ENCODE results near the gene GIT2. TPM values are rescaled to one million over a fixed set of nuclear protein-coding genes. Genes with fewer than 3 reads are reported as not detected.
A peak's percentile ranks its signal among the peaks of the same experiment; 100 is the strongest.

The GIT2 gene
- total RNA-seq, 3 donors from 2014 or later = 41.3 to 53.1 (median 42.6) TPM

- peaks cover 4% of the 10 kb centered on the region for H3K36me3 ChIP-seq
- H3K9me3 ChIP-seq = no peaks in the 10 kb centered on the region
- intact Hi-C loops (cut with DNase I; ENCODE audit: low total_unique reads) = no loop called here
- H3K4me3 ChIP-seq = no peak overlapping the region
- TF ChIP-seq CTCF (IDR thresholded peaks at IDR 0.05) (no peak), POLR2AphosphoS5 (IDR thresholded peaks at IDR 0.05) (no peak), POLR2A (IDR thresholded peaks at IDR 0.05) (no peak)
- H3K27me3 ChIP-seq = no peaks in the 10 kb centered on the region
- H3K4me1 ChIP-seq = no peaks in the 10 kb centered on the region
- DNase-seq (ENCODE audit: low spot score in 2 of 2) = no peak
- H3K27ac ChIP-seq = no peak overlapping the region
These were observed 47.8 kb downstream of the GIT2 start for GRCh38 chr12:109948368-109948767.

GRCh38 chr12:109947521-109947920, 48.6 kb downstream of the GIT2 start:
- no peak for TF ChIP-seq POLR2A (IDR thresholded peaks at IDR 0.05)
- Histone ChIP-seq H3K4me1 (no peaks in the 10 kb centered on the region), H3K36me3 (no peaks in the 10 kb centered on the region), H3K4me3 (no peak overlapping the region), H3K9me3 (no peaks in the 10 kb centered on the region), H3K27me3 (no peaks in the 10 kb centered on the region), H3K27ac (peak overlapping the region in 1 of 2 donors; percentile 45)
- intact Hi-C loops (cut with DNase I; ENCODE audit: low total_unique reads) = no loop called here
- no peak for DNase-seq (ENCODE audit: low spot score in 2 of 2)

- Histone ChIP-seq H3K27ac (peak overlapping the region; percentile 6 to 45), H3K27me3 (no peaks in the 10 kb centered on the region), H3K9me3 (no peaks in the 10 kb centered on the region), H3K4me1 (no peaks in the 10 kb centered on the region), H3K36me3 (no peaks in the 10 kb centered on the region), H3K4me3 (no peak overlapping the region)
- TF ChIP-seq POLR2AphosphoS5 (IDR thresholded peaks at IDR 0.05) = no peak
- TF ChIP-seq POLR2A (IDR thresholded peaks at IDR 0.05) = no peak
- TF ChIP-seq CTCF (IDR thresholded peaks at IDR 0.05) = no peak
- no peak for DNase-seq (ENCODE audit: low spot score in 2 of 2)
- intact Hi-C loops (cut with DNase I; ENCODE audit: low total_unique reads) = no loop called here
These were observed 49.3 kb downstream of the GIT2 start for GRCh38 chr12:109946913-109947312.

- no peak for DNase-seq (ENCODE audit: low spot score in 2 of 2)
- Histone ChIP-seq H3K27me3 (no peaks in the 10 kb centered on the region), H3K4me1 (no peaks in the 10 kb centered on the region), H3K4me3 (no peak overlapping the region), H3K36me3 (no peaks in the 10 kb centered on the region), H3K9me3 (no peaks in the 10 kb centered on the region), H3K27ac (peak overlapping the region in 1 of 2 donors; percentile 45)
- TF ChIP-seq CTCF (IDR thresholded peaks at IDR 0.05) (no peak), POLR2A (IDR thresholded peaks at IDR 0.05) (no peak), POLR2AphosphoS5 (IDR thresholded peaks at IDR 0.05) (no peak)
- intact Hi-C loops (cut with DNase I; ENCODE audit: low total_unique reads) = no loop called here
These were observed 49.7 kb downstream of the GIT2 start for GRCh38 chr12:109946505-109946904.

- no peak for DNase-seq (ENCODE audit: low spot score in 2 of 2)
- H3K27ac ChIP-seq = no peak overlapping the region
- no peaks in the 10 kb centered on the region for H3K27me3 ChIP-seq
These were observed 51.4 kb downstream of the GIT2 start for GRCh38 chr12:109944561-109945359.

More at GRCh38 chr12:109944561-109945359, 51.4 kb downstream of the GIT2 start:
- Histone ChIP-seq H3K36me3 (no peaks in the 10 kb centered on the region), H3K9me3 (no peaks in the 10 kb centered on the region), H3K4me1 (no peaks in the 10 kb centered on the region), H3K4me3 (no peak overlapping the region)
- TF ChIP-seq CTCF (IDR thresholded peaks at IDR 0.05) (no peak), POLR2AphosphoS5 (IDR thresholded peaks at IDR 0.05) (no peak), POLR2A (IDR thresholded peaks at IDR 0.05) (no peak)
- intact Hi-C loops (cut with DNase I; ENCODE audit: low total_unique reads) = no loop called here

All from breast epithelium (tissue), 4 donors.